ENCODE results near the gene IL34. TPM values are rescaled to one million over a fixed set of nuclear protein-coding genes. Genes with fewer than 3 reads are reported as not detected.
"Not testable (repeated sequence)": the region's sequence is repeated elsewhere in the genome, so short reads cannot be mapped to it uniquely, and the experiment has no call there.

The IL34 gene
- total RNA-seq, 1 donor, result 1.7 TPM

- TF ChIP-seq CTCF (IDR thresholded peaks at IDR 0.05; ENCODE audit: insufficient read depth, low read depth, low read length), result no peak
- no peak overlapping the region for H3K4me3 ChIP-seq (ENCODE audit: low read depth, low read length)
- DNase-seq (ENCODE audit: low read depth), result no peak
Observed at GRCh38 chr16:70663524-70664324, 17.4 kb downstream of the IL34 start.

DNA sequence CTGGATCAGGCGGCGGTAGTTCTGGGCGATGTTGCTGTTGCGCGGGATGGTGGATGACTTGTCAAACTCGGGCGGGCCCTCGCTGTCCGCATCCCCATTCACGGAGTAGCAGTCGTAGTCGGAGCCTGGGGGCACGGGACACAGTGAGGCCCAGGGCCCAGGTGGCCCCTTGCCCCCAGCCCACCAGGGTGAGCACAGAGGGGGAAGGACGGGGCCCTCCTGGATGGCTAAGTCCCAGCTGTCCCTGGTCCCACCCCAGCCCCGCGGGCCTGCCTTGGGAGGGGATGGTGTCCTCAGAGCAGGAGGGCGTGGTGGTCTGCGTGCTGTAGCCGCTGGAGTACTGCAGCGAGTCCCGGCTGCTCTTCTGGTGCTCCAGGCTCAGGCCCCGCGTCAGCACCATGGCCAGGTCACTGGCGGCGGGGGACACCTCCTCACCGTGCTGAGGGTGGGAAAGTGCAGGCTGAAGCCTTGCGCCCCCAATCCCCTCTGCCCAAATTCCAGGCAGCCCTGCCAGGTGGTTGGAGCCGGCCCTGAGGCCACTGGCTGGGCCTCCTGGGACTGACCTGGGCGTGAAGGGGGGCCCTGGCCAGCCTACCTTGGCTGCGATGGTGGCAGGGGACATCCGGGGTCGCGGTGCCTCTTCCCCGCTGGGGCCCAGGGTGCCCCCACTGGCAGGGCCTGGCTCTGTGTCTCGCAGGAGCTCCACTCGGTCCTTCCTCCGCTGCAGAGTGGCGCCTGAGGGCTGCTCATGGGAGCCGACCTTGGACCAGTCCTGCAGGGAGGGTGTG, 18.2 kb downstream of the IL34 start:
- no peak for TF ChIP-seq CTCF (IDR thresholded peaks at IDR 0.05; ENCODE audit: insufficient read depth, low read depth, low read length)
- H3K4me3 ChIP-seq (ENCODE audit: low read depth, low read length), result no peak overlapping the region
- no peak for DNase-seq (ENCODE audit: low read depth)

GRCh38 chr16:70665113-70665694, 18.8 kb downstream of the IL34 start:
- no peak for TF ChIP-seq CTCF (IDR thresholded peaks at IDR 0.05; ENCODE audit: insufficient read depth, low read depth, low read length)
- no peak for DNase-seq (ENCODE audit: low read depth)

DNA sequence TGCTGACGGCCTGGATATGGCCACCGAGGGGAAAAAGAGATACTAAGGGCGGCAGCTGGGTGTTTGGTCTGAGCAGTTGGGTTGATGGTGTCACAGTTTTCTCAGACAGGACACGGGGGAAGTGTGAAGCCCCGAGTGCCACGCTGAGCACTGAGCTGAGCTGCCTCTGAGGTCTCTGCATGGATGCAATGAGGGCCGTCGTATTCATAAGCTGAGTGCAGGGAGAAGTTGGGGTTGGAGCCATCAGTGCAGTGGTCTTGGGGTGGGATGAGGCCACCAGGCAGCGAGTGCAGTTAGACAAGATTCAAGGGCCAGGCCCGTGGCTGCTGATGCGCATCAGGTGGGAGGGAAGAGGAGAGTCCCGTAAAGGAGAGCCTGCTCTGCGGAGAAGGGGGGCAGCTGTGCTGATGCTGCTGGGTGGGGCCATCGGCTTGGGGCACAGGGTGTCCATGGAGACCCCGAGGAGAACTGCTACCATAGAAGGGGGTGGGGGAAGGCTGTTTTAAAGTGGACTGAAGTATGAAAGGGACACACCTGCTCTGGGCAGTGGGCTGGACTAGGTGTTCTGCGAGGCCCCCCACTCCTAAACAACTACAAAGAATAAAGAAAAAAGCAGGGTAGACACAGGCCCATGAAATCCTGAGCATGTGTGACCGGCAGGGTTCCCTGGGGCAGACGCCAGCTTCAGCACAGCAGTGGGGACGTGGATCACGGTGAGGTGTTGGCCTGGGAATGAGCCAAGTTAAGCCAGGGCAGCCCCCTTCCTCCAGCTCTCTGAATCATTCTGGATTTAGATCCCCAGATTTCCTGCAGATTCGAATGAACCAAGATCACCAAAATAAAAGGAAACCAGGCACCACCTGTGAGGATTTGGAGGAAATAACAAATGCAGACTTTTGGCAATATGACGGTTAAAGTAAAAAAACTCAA, 19.7 kb downstream of the IL34 start:
- no peak for TF ChIP-seq CTCF (IDR thresholded peaks at IDR 0.05; ENCODE audit: insufficient read depth, low read depth, low read length)
- no peak for DNase-seq (ENCODE audit: low read depth)
- H3K4me3 ChIP-seq (ENCODE audit: low read depth, low read length), result no peak overlapping the region

More at GRCh38 chr16:70665113-70665694, 18.8 kb downstream of the IL34 start:
- H3K4me3 ChIP-seq (ENCODE audit: low read depth, low read length), result no peak overlapping the region

DNA sequence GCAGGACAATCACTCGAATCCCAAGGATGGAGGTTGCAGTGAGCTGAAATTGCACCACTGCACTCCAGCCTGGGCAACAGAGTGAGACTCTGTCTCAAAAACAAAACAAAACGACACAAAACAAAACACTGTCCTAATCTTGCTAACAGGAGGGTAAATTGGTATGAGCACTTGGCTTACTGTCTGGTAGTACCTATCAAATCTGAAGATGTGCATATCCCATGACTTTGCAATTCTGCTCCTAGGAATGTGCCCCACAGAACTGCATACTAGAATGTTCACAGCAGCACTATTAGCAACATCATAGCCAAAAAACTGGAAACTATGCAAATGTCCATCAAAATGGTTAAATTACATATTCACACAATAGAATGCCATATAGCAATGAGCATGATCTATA, 23.8 kb downstream of the IL34 start:
- H3K4me3 ChIP-seq (ENCODE audit: low read depth, low read length), result no peak overlapping the region
- DNase-seq (ENCODE audit: low read depth), result no peak
- no peak for TF ChIP-seq CTCF (IDR thresholded peaks at IDR 0.05; ENCODE audit: insufficient read depth, low read depth, low read length)

- H3K4me3 ChIP-seq (ENCODE audit: low read depth, low read length); DNase-seq (ENCODE audit: low read depth): not testable (repeated sequence)
Observed at GRCh38 chr16:70670938-70671337, 24.6 kb downstream of the IL34 start.

Measured in fibroblast of villous mesenchyme (primary cell).